Activated CD8-positive, alpha-beta T cell treated with anti-CD3 and anti-CD28 coated beads for 36 hours (primary cell): ENCODE results near the gene TMA7. TPM values are rescaled to one million over a fixed set of nuclear protein-coding genes. Genes with fewer than 3 reads are reported as not detected.
"Not testable (repeated sequence)": the region's sequence is repeated elsewhere in the genome, so short reads cannot be mapped to it uniquely, and the experiment has no call there.

ENCODE experiments used
- ATAC-seq: fragments of 200-7000 bp; cut with Tn5 transposase; one replicate; pipeline ENCODE4 v1.10.0; 2021; ENCODE audit warnings: mild to moderate bottlenecking, moderate library complexity
- CTCF ChIA-PET: fragments of 350-600 bp; sonication (Branson Sonifier 250); formaldehyde crosslinking; loops from one replicate; lab custom pipeline; 2021; ENCODE audit warnings: antibody characterized with exemption; lab: Charles Lee
- POLR2A ChIA-PET: fragments of 350-600 bp; sonication (Branson Sonifier 250); formaldehyde crosslinking; loops from one replicate; lab custom pipeline; 2021; ENCODE audit warnings: antibody characterized with exemption; lab: Charles Lee
- DNase-seq: peaks from one replicate; pipeline ENCODE4 v3.0.0-alpha.2; 2020
- H3K27ac Mint-ChIP-seq: one replicate; pipeline ENCODE4 v1.8.0; 2021; ENCODE audit warnings: mild to moderate bottlenecking, mixed read lengths
- H3K27me3 Mint-ChIP-seq: one replicate; pipeline ENCODE4 v1.8.0; 2021; ENCODE audit warnings: mixed read lengths
- H3K36me3 Mint-ChIP-seq: one replicate; pipeline ENCODE4 v1.8.0; 2021; ENCODE audit warnings: low read depth, mixed read lengths
- H3K4me1 Mint-ChIP-seq: one replicate; pipeline ENCODE4 v1.8.0; 2021; ENCODE audit warnings: low read depth, mixed read lengths
- H3K4me3 Mint-ChIP-seq: one replicate; pipeline ENCODE4 v1.8.0; 2021; ENCODE audit warnings: mild to moderate bottlenecking, moderate library complexity, mixed read lengths
- H3K9me3 Mint-ChIP-seq: one replicate; pipeline ENCODE4 v1.8.0; 2021; ENCODE audit warnings: mixed read lengths
- intact Hi-C: fragments of 100-400 bp; cut with micrococcal nuclease; formaldehyde crosslinking; loops from one replicate; pipeline ENCODE4 v1.10.0; 2022
- total RNA-seq, 2 experiments: library from RNA; stranded (reverse); gene quantifications; one replicate each; pipeline ENCODE4 v1.2.3, GENCODE V29; 2021
- TF ChIP-seq, protein P1 (sequence below): fragments of 200-600 bp; IDR thresholded peaks from one replicate; pipeline ENCODE4 v1.8.0; 2022; ENCODE audit warnings: antibody characterized with exemption, mild to moderate bottlenecking

The TMA7 gene
- total RNA-seq, 2 experiments from 2014 or later: 312 to 334 TPM

DNA sequence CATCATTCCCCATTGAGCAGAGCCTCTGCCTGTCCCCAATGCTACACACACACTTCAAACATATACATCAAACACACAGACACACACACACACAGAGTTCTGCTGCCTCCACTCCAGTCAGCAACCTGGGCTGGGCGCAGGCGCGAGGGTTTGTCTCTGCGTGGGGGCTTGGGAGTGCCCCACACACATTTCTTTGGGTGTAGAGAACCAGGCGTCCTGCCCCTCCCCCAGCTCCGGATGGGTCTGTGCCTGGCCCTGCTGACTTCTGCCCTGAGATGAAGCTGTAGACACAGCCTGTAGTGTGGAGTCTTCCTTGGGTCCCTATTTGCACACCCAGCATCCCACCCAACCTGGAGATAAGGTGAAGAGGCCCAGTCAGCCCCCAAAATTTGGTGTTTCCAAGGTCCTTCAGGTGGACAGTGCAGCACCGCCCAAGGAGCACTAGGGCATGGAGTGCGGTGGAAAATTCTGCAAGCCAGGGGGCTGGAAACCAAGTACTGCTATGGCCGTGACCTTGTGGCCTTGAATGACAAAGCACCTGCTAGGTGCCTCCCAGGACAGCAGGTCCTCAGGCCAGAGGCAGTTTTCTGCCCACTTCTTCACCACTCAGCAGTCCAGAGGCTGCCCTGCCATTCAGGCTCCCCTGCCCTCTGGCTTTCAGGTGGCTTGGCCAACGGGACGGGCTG is 41.2 kb upstream of the TMA7 start:
- CTCF ChIA-PET: interaction anchor here (2.6 to 12.8 kb wide), 7 partner anchors 36 to 150 kb away, joined by 11 to 312 read pairs (median 19); no protein-coding TSS in a partner anchor
- Mint-ChIP-seq H3K27ac (no peak overlapping the region), H3K9me3 (no peaks in the 10 kb centered on the region), H3K4me1 (no peaks in the 10 kb centered on the region), H3K36me3 (no peaks in the 10 kb centered on the region), H3K27me3 (peaks cover 4% of the 10 kb centered on the region), H3K4me3 (no peak overlapping the region)
- POLR2A ChIA-PET: no interaction called here
- ATAC-seq (no peak), DNase-seq (no peak)
- TF ChIP-seq, protein P1, sequence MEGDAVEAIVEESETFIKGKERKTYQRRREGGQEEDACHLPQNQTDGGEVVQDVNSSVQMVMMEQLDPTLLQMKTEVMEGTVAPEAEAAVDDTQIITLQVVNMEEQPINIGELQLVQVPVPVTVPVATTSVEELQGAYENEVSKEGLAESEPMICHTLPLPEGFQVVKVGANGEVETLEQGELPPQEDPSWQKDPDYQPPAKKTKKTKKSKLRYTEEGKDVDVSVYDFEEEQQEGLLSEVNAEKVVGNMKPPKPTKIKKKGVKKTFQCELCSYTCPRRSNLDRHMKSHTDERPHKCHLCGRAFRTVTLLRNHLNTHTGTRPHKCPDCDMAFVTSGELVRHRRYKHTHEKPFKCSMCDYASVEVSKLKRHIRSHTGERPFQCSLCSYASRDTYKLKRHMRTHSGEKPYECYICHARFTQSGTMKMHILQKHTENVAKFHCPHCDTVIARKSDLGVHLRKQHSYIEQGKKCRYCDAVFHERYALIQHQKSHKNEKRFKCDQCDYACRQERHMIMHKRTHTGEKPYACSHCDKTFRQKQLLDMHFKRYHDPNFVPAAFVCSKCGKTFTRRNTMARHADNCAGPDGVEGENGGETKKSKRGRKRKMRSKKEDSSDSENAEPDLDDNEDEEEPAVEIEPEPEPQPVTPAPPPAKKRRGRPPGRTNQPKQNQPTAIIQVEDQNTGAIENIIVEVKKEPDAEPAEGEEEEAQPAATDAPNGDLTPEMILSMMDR: no peak
- intact Hi-C loops: loop anchor here (10.0 kb wide), 1 partner anchor 124 kb away; no protein-coding TSS in a partner anchor

DNA sequence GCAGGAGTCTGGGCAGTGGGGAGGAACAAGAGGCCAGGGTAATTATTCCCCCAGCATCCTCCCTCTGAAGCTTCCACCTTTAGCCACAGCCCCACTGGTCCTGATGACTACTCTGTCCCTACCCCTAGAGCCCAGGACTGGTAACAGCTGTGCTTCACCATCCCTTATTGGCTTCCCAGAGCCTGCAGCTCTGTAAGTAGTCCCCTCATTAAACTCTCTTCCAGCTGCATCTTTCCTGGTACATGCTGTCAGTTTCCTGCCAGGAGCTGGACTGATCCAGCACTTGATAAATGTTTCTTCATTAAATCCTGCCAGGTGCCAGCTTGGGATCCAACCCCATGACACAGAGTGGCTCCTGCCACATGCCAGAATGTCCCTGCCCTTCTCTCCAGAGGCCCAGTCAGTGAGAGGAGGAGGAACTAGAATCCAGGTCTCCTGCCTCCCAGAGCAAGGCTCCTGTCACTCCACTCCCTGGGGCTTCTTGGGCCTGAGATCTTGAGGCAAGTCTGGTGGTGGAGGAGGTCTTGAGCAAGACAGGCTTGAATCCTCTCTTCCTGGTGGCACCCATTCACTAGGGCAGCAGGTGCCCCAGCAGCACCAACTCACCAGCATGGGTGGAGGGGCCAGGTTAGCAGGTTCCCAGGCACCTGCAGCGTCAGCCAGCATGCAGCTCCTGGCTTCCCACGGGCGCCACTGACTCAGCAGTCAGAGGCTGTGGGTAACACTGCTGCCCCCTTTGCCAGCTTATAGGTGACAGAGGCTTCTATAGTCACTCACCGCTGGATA is 40.5 kb upstream of the TMA7 start:
- Mint-ChIP-seq H3K4me1 (no peaks in the 10 kb centered on the region), H3K27ac (no peak overlapping the region), H3K36me3 (no peaks in the 10 kb centered on the region), H3K9me3 (no peaks in the 10 kb centered on the region), H3K4me3 (no peak overlapping the region), H3K27me3 (peaks cover 4% of the 10 kb centered on the region)
- TF ChIP-seq, protein P1: no peak
- ChIA-PET CTCF (interaction anchor here (1.4 to 12.8 kb wide), 18 partner anchors 11 to 318 kb away, joined by 3 to 312 read pairs (median 17); partner anchors contain the start of genes CCDC51, IP6K2, PFKFB4 and TMA7), POLR2A (interaction anchor here (0.6 kb wide), 1 partner anchor 111 kb away, joined by 4 read pairs; no protein-coding TSS in a partner anchor)
- ATAC-seq: peak; percentile 28
- peak; percentile 15 for DNase-seq
- intact Hi-C loops: loop anchor here (5.0 to 10.0 kb wide), 3 partner anchors 38 to 148 kb away; no protein-coding TSS in a partner anchor

DNA sequence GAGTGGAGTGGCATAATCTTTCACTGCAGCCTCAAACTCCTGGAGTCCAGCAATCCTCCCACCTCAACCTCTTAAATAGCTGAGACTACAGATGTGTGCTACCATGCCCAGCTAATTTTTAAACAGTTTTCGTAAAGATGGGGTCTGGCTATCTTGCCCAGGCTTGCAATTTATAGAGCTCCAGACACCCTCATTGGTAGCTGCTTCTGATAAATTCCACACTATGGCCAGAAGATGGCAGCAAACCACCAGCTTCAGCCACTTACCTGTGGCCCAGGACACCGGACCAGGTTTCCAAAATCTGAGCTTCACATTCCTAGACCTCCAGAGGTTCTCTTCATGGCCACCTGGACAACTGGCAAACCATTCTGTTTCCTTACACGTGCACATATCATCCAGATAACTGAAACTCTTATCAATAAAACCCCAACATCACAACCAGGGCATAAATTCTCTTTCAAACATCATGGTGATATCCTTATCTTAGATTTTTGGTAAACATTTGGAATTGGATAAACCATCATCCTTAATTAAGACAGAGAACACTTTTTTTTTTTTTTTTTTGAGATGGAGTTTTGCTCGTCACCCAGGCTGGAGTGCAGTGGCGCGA is 39.1 kb upstream of the TMA7 start:
- ChIA-PET CTCF (interaction anchor here (0.7 to 12.8 kb wide), 78 partner anchors 8 to 364 kb away, joined by 3 to 312 read pairs (median 4); partner anchors contain the start of genes ATRIP, CAMP, CCDC51 and IP6K2), POLR2A (interaction anchor here (0.8 to 1.0 kb wide), 4 partner anchors 31 to 160 kb away, joined by 3 to 4 read pairs (median 3); partner anchors contain the start of gene ZNF589)
- ATAC-seq (peak; percentile 87), DNase-seq (peak; percentile 73)
- TF ChIP-seq, protein P1: peak; percentile 90
- no peaks in the 10 kb centered on the region for H3K36me3 Mint-ChIP-seq
- peaks cover 2% of the 10 kb centered on the region for H3K27me3 Mint-ChIP-seq
- H3K4me3 Mint-ChIP-seq: no peak overlapping the region
- intact Hi-C loops: loop anchor here (5.0 kb wide), 2 partner anchors 36 to 146 kb away; no protein-coding TSS in a partner anchor
- no peaks in the 10 kb centered on the region for H3K4me1 Mint-ChIP-seq
- H3K9me3 Mint-ChIP-seq: no peaks in the 10 kb centered on the region
- H3K27ac Mint-ChIP-seq: no peak overlapping the region

DNA sequence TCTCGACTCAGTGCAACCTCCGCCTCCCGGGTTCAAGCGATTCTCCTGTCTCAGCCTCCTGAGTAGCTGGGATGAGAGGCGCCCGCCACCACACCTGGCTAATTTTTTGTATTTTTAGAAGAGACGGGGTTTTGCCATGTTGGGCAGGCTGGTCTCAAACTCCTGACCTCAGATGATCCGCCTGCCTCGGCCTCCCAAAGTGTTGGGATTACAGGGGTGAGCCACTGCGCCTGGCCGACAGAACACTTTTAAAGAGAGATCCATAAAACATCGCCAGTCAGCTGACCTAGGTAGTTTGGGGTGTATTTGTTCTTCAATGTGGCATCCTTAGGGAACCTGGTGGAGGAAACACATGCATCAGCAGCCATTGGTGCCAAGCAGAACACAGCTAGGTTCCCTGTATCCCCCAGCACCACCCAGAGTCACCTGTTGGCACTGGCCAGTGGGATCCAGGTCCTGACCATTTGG is 38.6 kb upstream of the TMA7 start:
- H3K4me3 Mint-ChIP-seq, DNase-seq, H3K4me1 Mint-ChIP-seq, H3K9me3 Mint-ChIP-seq, H3K27me3 Mint-ChIP-seq, H3K27ac Mint-ChIP-seq, ATAC-seq, H3K36me3 Mint-ChIP-seq: not testable (repeated sequence)
- ChIA-PET POLR2A (interaction anchor here (0.8 to 1.0 kb wide), 3 partner anchors 31 to 128 kb away, joined by 3 to 4 read pairs (median 3); no protein-coding TSS in a partner anchor), CTCF (interaction anchor here (0.7 to 12.8 kb wide), 60 partner anchors 9 to 363 kb away, joined by 3 to 312 read pairs (median 5); partner anchors contain the start of genes ATRIP, CCDC51, NME6 and PFKFB4)
- intact Hi-C loops: loop anchor here (5.0 kb wide), 2 partner anchors 36 to 146 kb away; no protein-coding TSS in a partner anchor
